ENCODE data around the gene IRX3. TPM values are rescaled to one million over a fixed set of nuclear protein-coding genes. Genes with fewer than 3 reads are reported as not detected.
"Not testable (repeated sequence)": the region's sequence is repeated elsewhere in the genome, so short reads cannot be mapped to it uniquely, and the experiment has no call there.

IRX3 gene
- total RNA-seq, 1 donor from 2014 or later = 0.96 TPM

DNA sequence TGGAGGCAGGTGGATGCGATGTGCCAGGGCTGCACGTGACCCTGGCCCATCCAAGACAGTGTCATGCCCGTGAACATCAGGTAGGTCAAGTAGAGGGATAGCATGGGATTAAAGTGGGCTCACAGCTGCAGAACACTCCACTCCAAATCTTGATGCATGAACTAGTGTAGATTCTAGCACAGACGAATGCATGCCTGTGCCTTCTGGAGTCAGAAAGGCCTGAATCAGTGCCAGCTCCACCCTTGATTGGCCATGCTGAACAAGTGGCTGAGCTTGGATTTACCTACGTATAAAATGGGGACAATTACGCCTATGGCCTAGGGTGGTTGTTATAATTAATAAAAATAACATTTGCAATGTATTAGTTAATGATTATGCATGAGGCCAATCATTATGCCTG is 10.6 kb downstream of the IRX3 start:
- DNase-seq (ENCODE audit: low spot score) = no peak

DNA sequence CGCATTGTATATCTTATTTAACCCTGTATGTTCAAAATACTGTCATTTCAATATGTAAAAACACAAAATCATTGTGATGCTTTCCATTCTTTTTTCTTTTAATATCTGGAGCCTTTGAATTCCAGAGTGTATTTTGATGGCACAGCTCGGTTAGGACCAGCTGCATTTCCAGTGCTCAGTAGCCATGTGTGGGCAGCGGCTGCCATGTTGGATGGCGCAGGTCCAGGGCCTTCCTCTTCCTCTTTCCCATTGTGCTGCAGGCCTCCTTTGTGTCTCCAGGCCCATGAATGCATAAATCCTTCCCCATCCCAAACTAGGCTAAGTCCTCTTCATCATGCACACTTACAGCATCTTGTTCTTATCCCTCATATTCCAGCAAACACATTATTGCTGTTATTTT is 13.0 kb downstream of the IRX3 start:
- DNase-seq (ENCODE audit: low spot score) = no peak

GRCh38 chr16:54270711-54271110 is 15.9 kb downstream of the IRX3 start:
- DNase-seq (ENCODE audit: low spot score) = no peak

DNA sequence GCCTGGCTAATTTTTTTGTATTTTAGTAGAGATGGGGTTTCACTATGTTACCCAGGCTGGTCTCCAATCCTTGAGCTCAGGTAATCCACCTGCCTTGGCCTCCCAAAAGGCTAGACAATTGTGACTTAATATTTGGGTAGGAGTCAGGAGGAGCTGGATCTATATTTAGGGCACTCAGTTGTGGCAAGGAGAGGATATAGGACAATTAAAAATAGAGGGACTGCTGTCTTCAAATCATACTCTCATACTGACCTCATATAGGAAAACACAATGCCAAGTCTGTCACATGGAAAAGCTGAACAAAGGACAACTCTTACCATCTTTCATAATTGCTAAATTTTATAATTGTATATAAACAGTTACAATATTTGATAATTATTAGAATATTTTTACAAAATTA is 17.1 kb downstream of the IRX3 start:
- DNase-seq (ENCODE audit: low spot score) = no peak

GRCh38 chr16:54268766-54269165 is 17.8 kb downstream of the IRX3 start:
- DNase-seq (ENCODE audit: low spot score) = no peak

GRCh38 chr16:54268340-54268739 is 18.2 kb downstream of the IRX3 start:
- no peak for DNase-seq (ENCODE audit: low spot score)

DNA sequence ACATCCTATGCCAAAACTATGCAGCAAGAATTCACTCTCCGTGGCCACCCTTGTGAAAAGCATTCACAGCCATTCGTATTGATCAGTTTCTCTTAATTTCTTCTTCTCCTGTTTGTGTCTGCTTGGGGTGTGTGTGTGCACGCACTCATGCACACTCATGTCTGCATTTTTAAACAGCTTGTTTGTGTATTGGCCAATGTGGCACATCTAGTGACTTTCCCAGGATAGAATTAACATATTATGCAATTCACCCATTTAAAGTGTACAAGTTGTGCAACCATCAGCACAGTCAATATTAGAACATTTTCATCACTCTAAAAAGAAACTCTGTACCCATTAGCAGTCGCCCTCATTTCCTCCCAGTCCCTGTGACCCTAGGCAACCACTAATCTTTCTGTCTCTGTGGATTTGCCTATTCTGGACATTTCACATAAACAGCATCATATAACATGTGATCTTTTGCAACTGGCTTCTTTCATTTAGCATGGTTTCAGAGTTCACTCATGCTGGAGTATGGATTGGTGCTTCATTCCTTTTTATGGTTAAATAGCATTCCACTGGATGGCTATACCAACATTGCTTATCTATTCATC is 20.1 kb downstream of the IRX3 start:
- no peak for DNase-seq (ENCODE audit: low spot score)

- no peak for DNase-seq (ENCODE audit: low spot score)
Observed at GRCh38 chr16:54265575-54266107, 20.9 kb downstream of the IRX3 start.

DNA sequence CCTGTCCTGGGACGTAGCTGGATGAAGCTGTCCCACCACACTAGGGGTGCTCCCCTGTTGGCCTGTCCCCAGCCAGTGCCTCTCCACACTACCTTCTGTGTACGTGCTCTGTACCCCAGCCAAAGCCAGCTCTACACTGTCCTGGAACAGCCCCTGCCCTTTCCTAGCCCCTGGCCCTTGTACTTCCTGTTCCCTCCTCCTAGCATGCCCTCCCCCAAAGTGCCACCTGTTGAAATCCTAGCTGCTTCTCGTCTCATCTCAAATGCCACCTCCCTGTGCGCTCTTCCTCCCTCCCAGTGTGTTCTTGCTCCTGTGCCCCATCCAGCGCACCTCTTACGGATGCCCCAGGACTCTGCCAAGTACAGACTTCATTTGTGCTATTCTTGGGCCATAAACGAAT is 33.5 kb downstream of the IRX3 start:
- DNase-seq (ENCODE audit: low spot score) = no peak

DNA sequence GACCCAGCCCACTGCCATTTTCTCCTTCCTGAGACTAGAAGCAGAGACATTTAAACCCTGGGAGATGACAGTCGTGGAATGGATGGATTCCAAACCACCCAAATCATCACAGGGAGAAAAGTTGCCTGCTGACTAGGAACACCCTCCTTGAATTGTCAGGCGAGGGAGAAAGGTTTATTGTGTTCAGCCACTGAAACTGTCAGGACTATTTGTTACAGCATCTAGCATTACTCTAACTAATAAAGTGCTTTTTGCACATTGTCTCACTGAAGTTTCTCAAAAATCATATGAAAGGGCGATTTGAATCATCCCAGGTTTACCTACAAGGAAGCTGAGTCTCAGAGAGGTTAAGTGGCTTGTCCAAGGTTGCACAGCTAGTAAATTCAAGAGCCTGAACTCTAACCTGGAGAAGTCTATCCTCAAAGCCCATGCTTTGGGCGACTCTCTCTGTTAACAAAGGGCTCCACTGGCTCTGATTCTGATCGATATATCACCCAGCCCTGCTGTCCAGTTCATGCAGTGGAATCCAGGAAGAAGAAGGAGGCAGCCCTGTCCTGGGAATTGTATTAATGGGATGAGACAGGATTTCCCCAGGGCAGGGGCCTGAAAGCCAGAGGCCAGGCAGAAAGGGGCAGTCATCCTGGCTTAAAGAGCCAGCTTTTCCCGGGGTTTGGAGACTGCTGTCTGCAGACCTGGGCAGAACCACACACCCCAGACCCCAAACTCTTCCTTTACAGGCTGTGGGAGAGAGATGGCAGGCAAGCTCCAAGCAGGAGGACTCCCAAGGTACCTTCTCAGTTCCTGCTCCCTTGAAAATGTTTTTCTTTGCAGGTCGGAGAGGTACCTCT is 37.5 kb downstream of the IRX3 start:
- no peak for DNase-seq (ENCODE audit: low spot score)

GRCh38 chr16:54247705-54248104 is 38.9 kb downstream of the IRX3 start:
- DNase-seq (ENCODE audit: low spot score) = not testable (repeated sequence)

DNA sequence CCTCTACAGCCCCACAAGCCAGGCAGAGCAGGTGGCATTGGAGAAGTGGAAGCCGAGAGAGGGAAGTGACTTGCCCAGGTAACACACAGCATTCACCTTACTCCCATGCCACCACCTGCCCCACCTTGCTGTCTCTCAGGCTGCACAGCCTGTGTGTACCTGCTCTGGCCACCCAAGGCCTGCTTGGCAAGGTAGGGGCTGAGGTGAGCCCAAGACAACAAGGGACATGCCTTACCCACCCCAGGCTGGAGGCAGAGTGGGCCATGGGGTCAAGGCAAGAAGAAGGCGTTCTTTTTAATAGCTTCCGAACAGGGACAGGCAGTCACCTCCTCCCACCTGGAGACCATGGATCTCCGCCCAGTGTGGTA is 40.1 kb downstream of the IRX3 start:
- no peak for DNase-seq (ENCODE audit: low spot score)

DNA sequence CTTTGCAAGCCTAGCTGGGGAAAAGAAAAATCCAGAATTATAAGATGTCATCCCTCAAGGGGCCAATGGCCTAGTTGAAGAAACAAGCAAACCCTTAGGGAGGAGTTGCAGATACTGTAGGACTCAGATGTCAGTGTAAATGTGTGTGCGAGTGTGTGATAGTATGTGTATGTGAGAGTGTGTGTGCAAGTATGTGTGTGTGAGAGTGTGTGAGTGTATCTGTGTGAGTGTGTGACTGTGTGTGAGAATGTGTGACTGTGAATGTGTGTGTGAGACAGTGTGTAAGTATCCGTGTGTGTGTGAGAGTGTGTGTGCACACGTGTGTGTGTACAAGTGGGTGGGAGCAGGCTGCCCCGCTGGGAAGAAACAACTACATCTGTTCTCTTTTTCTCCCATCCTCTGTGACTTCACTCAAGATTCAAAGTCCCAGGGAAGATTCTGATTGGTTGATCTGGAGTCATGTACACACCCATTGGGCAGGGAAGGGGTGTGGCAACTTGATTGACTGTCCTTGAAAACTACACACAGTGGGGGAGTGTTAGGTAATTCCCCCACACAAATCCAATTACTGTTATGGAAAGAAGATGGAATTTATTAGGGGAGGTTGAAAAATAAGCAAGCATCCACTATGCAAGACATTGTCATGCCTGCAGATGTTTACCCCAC is 40.7 kb downstream of the IRX3 start:
- DNase-seq (ENCODE audit: low spot score) = no peak

GRCh38 chr16:54244061-54244886 is 42.3 kb downstream of the IRX3 start:
- peak; percentile 35 for DNase-seq (ENCODE audit: low spot score)

DNA sequence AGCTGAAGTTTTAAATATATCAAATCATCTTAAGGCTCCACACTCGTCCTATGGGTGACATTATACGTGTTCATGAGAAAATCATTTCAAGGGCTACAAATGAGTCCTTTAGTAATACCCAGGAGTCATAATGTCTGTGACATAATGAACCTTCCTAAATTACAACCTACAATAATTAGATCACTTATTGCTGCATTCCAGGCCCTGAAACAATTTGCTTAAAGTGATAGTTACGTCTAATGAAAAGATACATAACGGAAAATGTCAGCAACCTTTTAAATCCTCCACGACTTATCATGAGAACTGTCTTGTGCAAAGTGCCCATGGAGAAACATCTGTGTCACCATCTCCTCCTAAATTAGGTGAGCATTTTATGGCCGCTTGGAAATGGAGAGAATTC is 43.4 kb downstream of the IRX3 start:
- no peak for DNase-seq (ENCODE audit: low spot score)

GRCh38 chr16:54242199-54242598 is 44.4 kb downstream of the IRX3 start:
- DNase-seq (ENCODE audit: low spot score) = no peak

DNA sequence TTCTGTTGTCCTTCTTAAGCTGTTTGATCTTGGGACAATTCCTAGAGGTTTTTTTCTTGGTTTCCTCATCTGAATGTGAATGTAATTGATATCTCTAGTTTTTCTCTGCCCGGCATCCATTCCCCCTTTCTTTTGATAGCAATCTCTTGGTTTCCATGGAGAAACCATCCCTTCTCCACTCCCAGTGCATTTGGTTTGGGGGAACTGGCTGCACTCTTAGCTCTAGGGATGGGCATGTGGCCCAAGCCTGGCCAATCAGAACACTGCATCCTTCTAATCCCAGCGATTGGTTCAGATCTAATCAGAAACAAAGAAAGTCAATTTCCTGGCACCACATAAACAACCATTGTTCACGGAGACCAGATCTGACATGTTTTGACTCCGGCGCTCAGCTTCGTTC is 45.1 kb downstream of the IRX3 start:
- no peak for DNase-seq (ENCODE audit: low spot score)

- peak; percentile 83 for DNase-seq (ENCODE audit: low spot score)
Observed at GRCh38 chr16:54240271-54241129, 46.1 kb downstream of the IRX3 start.

DNA sequence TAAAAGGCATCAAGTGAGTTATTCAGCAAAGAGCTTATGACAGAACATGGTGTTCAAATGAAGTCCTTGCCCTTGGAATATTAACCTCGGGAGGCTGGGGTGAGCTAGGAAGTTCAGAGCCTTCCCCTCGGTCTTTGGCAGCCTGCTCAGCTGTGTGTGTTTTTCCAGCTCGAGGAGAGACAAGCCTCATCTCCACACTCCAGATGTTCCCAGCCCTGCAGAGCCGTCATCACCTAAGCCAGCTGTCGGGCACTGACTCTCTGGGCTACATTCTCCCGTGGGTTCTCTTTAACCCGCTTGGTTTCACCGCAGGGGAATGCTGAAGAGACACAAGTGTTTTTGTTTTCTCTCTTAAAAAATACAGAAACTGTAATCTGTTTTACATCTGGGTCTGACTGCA is 47.1 kb downstream of the IRX3 start:
- peak; percentile 77 for DNase-seq (ENCODE audit: low spot score)

- DNase-seq (ENCODE audit: low spot score) = peak; percentile 77
Observed at GRCh38 chr16:54236773-54237172, 49.8 kb downstream of the IRX3 start.

DNA sequence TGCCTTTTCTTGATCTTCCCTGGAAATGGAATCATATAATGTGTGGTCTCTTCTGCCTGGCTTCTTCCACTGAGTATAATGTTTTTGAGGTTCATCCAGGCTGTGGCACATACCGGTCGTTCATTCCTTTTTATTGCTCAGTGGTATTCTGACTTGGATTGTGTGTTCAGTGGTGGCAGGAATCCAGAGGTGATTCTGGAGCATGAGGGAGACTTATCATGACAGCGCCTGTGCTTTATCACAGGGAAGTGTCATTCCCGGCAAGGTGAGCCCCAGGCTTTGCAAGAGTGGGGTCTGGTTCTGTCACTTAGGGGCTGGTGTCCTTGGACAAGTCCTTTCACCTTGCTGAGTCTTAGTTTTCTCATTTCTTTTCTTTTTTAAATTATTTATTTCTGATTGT is 53.0 kb downstream of the IRX3 start:
- DNase-seq (ENCODE audit: low spot score) = peak; percentile 81

All from umbilical cord (tissue), 2 donors.